Muscle of leg (tissue), 11 donors: ENCODE measurements around the gene GH2. TPM values are rescaled to one million over a fixed set of nuclear protein-coding genes. Genes with fewer than 3 reads are reported as not detected.
A peak's percentile ranks its signal among the peaks of the same experiment; 100 is the strongest.
"Not testable (repeated sequence)": the region's sequence is repeated elsewhere in the genome, so short reads cannot be mapped to it uniquely, and the experiment has no call there.

Experiments used
- DNase-seq: peaks from one replicate; pipeline ENCODE4 v3.0.0; 2013
- H3K27ac ChIP-seq: one replicate; pipeline ENCODE4 v1.5.1; 2013; ENCODE audit warnings: mild to moderate bottlenecking, low read length, control low read depth
- H3K27me3 ChIP-seq: one replicate; pipeline ENCODE4 v1.6.1; 2013; ENCODE audit warnings: low read length; ENCODE audit not compliant: control insufficient read depth, insufficient read depth
- H3K36me3 ChIP-seq: one replicate; pipeline ENCODE4 v1.6.1; 2013; ENCODE audit warnings: low read length; ENCODE audit not compliant: control insufficient read depth, insufficient read depth
- H3K4me1 ChIP-seq: one replicate; pipeline ENCODE4 v1.6.1; 2013; ENCODE audit warnings: low read length; ENCODE audit not compliant: control insufficient read depth, insufficient read depth
- H3K4me3 ChIP-seq: one replicate; pipeline ENCODE4 v1.5.1; 2013; ENCODE audit warnings: low read length, control low read depth
- H3K9me3 ChIP-seq: replicated peaks from 2 replicates; pipeline ENCODE4 v1.6.1; 2013; ENCODE audit warnings: low read depth, low read length; ENCODE audit not compliant: control insufficient read depth
- WGBS: methylation state at CpG from one replicate; pipeline ENCODE4 v1.1.5; 2013; ENCODE audit warnings: missing lambda C conversion rate; ENCODE audit not compliant: insufficient coverage; 5-methylcytosine and 5-hydroxymethylcytosine counted together
- polyA plus RNA-seq, 8 donors: library from polyadenylated mRNA; unstranded; fragments of 120-200 nt; gene quantifications; one replicate each; pipeline versions ENCODE4 v1.2.1 to v1.2.3, GENCODE V29; 2013; ENCODE audit warnings: inconsistent platforms in 1 of 8, low replicate concordance in 1 of 8; ENCODE audit not compliant: insufficient read length in 8 of 8, insufficient read depth in 1 of 8
- total RNA-seq: library from RNA; stranded (reverse); fragments of 120-200 nt; gene quantifications from one replicate; pipeline ENCODE4 v1.2.4, GENCODE V29; 2013

Gene GH2
- total and polyA plus RNA-seq, 9 donors: 0.27 to 0.35 TPM; not detected in 7

DNA sequence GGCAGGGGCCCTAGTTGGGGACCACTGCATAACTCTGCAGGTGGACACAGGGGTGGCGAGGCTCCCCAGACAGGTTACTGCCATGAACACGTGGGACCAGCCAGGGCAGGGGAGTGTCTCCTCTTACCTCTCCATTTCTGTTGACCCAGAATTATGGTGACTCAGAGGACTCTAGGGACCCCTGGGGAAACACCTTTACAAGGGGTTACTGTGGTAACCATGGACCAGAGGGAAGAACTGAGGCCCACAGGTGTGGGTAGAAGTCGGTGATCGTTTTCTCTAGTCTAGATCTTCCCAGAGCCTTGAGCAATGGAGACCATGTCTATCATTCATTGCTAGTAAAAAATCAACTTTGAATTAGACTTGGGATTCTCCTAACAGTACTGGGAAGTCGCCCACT, 39.0 kb upstream of the GH2 start:
- 100% methylated on average over 1 of the region's 5 CpGs for WGBS
- H3K36me3 ChIP-seq: not testable (repeated sequence)

DNA sequence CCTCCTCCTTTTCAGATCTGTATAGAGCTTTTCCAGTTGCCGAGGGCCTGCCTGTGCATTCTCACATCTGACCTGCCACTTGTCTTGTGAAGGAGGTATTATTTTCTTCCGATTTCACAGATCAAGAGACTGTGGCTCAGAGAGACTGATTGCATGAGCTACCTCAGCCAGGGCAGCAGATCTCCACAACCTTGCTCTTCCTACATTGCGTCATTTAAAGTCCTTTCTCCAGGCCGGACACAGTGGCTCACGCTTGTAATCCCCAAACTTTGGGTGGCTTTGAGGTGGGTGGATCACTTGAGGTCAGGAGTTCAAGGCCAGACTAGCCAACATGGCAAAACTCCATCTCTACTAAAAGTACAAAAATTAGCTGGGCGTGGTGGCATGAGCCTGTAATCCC, 38.3 kb upstream of the GH2 start:
- no CpG with 5 or more reads among the region's 6 CpGs for WGBS

More for the DNA sequence above, 39.0 kb upstream of the GH2 start:
- DNase-seq, H3K4me1 ChIP-seq, H3K27me3 ChIP-seq, H3K4me3 ChIP-seq, H3K9me3 ChIP-seq, H3K27ac ChIP-seq: not testable (repeated sequence)

GRCh38 chr17:63919311-63919723, 37.6 kb upstream of the GH2 start:
- WGBS: 62% methylated on average over 7 of the region's 8 CpGs
- H3K36me3 ChIP-seq: no peaks in the 10 kb centered on the region
- peak; percentile 59 for DNase-seq

More for the DNA sequence above, 38.3 kb upstream of the GH2 start:
- not testable (repeated sequence) for DNase-seq, H3K36me3 ChIP-seq, H3K4me1 ChIP-seq, H3K4me3 ChIP-seq, H3K27me3 ChIP-seq, H3K27ac ChIP-seq, H3K9me3 ChIP-seq

GRCh38 chr17:63918789-63919305, 37.1 kb upstream of the GH2 start, which contains the start of gene GH1:
Gene GH1, minus strand, starts transcription at chr17:63918839. Its CDS starts 63 bp downstream, at chr17:63918776.
- not testable (repeated sequence) for H3K9me3 ChIP-seq, DNase-seq, H3K27ac ChIP-seq, H3K27me3 ChIP-seq, H3K4me3 ChIP-seq, H3K36me3 ChIP-seq, H3K4me1 ChIP-seq
- 67% methylated on average over 1 of the region's 10 CpGs for WGBS

More at GRCh38 chr17:63919311-63919723, 37.6 kb upstream of the GH2 start:
- Histone ChIP-seq H3K27me3 (peaks cover 4% of the 10 kb centered on the region), H3K9me3 (no peaks in the 10 kb centered on the region), H3K27ac (no peak overlapping the region), H3K4me3 (no peak overlapping the region), H3K4me1 (no peaks in the 10 kb centered on the region)

- Histone ChIP-seq H3K4me1 (no peaks in the 10 kb centered on the region), H3K36me3 (no peaks in the 10 kb centered on the region), H3K9me3 (no peaks in the 10 kb centered on the region), H3K4me3 (no peak overlapping the region), H3K27me3 (peaks cover 4% of the 10 kb centered on the region), H3K27ac (no peak overlapping the region)
- no peak for DNase-seq
- WGBS: 52% methylated on average over 7 of the region's 10 CpGs
Observed at GRCh38 chr17:63918305-63918704, 36.6 kb upstream of the GH2 start.

GRCh38 chr17:63917646-63918045, 35.9 kb upstream of the GH2 start:
- Histone ChIP-seq H3K27me3 (peaks cover 4% of the 10 kb centered on the region), H3K4me1 (no peaks in the 10 kb centered on the region), H3K27ac (no peak overlapping the region), H3K9me3 (no peaks in the 10 kb centered on the region), H3K4me3 (no peak overlapping the region), H3K36me3 (no peaks in the 10 kb centered on the region)
- DNase-seq: no peak
- WGBS: 83% methylated on average over 12 of the region's 13 CpGs

DNA sequence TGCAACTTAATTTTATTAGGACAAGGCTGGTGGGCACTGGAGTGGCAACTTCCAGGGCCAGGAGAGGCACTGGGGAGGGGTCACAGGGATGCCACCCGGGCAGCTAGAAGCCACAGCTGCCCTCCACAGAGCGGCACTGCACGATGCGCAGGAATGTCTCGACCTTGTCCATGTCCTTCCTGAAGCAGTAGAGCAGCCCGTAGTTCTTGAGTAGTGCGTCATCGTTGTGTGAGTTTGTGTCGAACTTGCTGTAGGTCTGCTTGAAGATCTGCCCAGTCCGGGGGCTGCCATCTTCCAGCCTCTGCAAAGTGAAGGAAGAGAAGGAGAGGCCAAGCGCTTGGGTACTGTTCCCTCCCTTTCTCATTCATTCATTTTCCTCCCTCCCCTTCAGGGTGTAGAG, 35.5 kb upstream of the GH2 start:
- not testable (repeated sequence) for DNase-seq
- no CpG with 5 or more reads among the region's 11 CpGs for WGBS

GRCh38 chr17:63916566-63917185, 34.9 kb upstream of the GH2 start:
- Histone ChIP-seq H3K4me3 (no peak overlapping the region), H3K9me3 (no peaks in the 10 kb centered on the region), H3K36me3 (no peaks in the 10 kb centered on the region), H3K27ac (no peak overlapping the region), H3K4me1 (no peaks in the 10 kb centered on the region), H3K27me3 (peaks cover 4% of the 10 kb centered on the region)
- no peak for DNase-seq
- 71% methylated on average over 10 of the region's 12 CpGs for WGBS

More for the DNA sequence above, 35.5 kb upstream of the GH2 start:
- not testable (repeated sequence) for H3K27me3 ChIP-seq, H3K9me3 ChIP-seq, H3K27ac ChIP-seq, H3K36me3 ChIP-seq, H3K4me3 ChIP-seq, H3K4me1 ChIP-seq

GRCh38 chr17:63915753-63916152, 34.0 kb upstream of the GH2 start:
- not testable (repeated sequence) for H3K36me3 ChIP-seq, H3K27ac ChIP-seq, H3K4me3 ChIP-seq, H3K27me3 ChIP-seq, H3K9me3 ChIP-seq, DNase-seq, H3K4me1 ChIP-seq
- 77% methylated on average over 2 of the region's 10 CpGs for WGBS

DNA sequence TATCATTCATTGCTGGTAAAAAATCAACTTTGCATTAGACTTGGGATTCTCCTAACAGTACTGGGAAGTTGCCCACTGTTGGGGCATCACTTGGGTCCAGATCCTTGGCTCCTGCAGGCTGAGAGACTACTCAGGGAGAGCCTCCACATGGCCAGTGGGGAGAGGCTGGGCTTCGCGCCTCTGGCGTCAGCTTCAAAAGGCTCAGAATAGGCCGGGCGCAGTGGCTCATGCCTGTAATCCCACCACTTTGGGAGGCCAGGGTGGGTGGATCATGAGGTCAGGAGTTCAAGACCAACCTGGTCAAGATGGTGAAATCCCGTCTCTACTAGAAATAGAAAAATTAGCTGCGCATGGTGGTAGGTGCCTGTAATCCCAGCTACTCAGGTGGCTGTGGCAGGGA, 32.7 kb upstream of the GH2 start:
- Histone ChIP-seq H3K36me3 (no peaks in the 10 kb centered on the region), H3K4me1 (no peaks in the 10 kb centered on the region), H3K27me3 (peaks cover 4% of the 10 kb centered on the region), H3K27ac (no peak overlapping the region), H3K4me3 (no peak overlapping the region), H3K9me3 (no peaks in the 10 kb centered on the region)
- DNase-seq: no peak
- 90% methylated on average over 7 of the region's 7 CpGs for WGBS
